ENCODE results near the gene RABL2B.
"Not testable (repeated sequence)": the region's sequence is repeated elsewhere in the genome, so short reads cannot be mapped to it uniquely, and the experiment has no call there.

GRCh38 chr22:50782253-50782652, 1.2 kb downstream of the RABL2B start:
- TF ChIP-seq CTCF, POLR2A (IDR thresholded peaks at IDR 0.05): not testable (repeated sequence)

Data from transverse colon (tissue), 3 donors.